Effector memory CD8-positive, alpha-beta T cell (primary cell): ENCODE data around the gene ARHGAP24.
"Not testable (repeated sequence)": the region's sequence is repeated elsewhere in the genome, so short reads cannot be mapped to it uniquely, and the experiment has no call there.

Experiments
- ATAC-seq: fragments of 150-1000 bp; cut with Tn5 transposase; replicated peaks from 2 replicates; pipeline ENCODE4 v1.10.0; 2021; ENCODE audit warnings: mild to moderate bottlenecking, moderate library complexity
- DNase-seq, 3 experiments: peaks; one replicate each; pipeline ENCODE4 v3.0.0; 2021
- H3K27ac Mint-ChIP-seq, 2 donors: one replicate each; pipeline ENCODE4 v1.8.0; 2022; ENCODE audit warnings: mild to moderate bottlenecking in 2 of 2, mixed read lengths in 2 of 2, moderate library complexity in 2 of 2
- H3K27me3 Mint-ChIP-seq, 2 donors: one replicate each; pipeline ENCODE4 v1.8.0; 2022; ENCODE audit warnings: mixed read lengths in 2 of 2
- H3K36me3 Mint-ChIP-seq: one replicate; pipeline ENCODE4 v1.8.0; 2022; ENCODE audit warnings: mild to moderate bottlenecking, moderate library complexity, mixed read lengths; ENCODE audit not compliant: insufficient read depth
- H3K4me1 Mint-ChIP-seq, 2 donors: one replicate each; pipeline ENCODE4 v1.8.0; 2022; ENCODE audit warnings: low read depth in 2 of 2, mixed read lengths in 2 of 2
- H3K4me3 Mint-ChIP-seq, 2 donors: one replicate each; pipeline ENCODE4 v1.8.0; 2022; ENCODE audit warnings: mild to moderate bottlenecking in 2 of 2, mixed read lengths in 2 of 2, moderate library complexity in 2 of 2
- H3K9me3 Mint-ChIP-seq, 2 donors: one replicate each; pipeline ENCODE4 v1.8.0; 2022; ENCODE audit warnings: mixed read lengths in 2 of 2

Gene ARHGAP24

GRCh38 chr4:86015412-86016350, 540.7 kb downstream of the ARHGAP24 start:
- no peak overlapping the region for H3K27ac Mint-ChIP-seq
- DNase-seq (no peak), ATAC-seq (no peak)
- no peak overlapping the region for H3K4me3 Mint-ChIP-seq
- H3K4me1 Mint-ChIP-seq, result no peaks in the 10 kb centered on the region
- no peaks in the 10 kb centered on the region for H3K27me3 Mint-ChIP-seq
- H3K9me3 Mint-ChIP-seq, result peaks cover 0 to 4% of the 10 kb centered on the region in 2 donors
- H3K36me3 Mint-ChIP-seq, result peaks cover 3% of the 10 kb centered on the region

- Mint-ChIP-seq H3K4me3 (no peak overlapping the region), H3K27me3 (no peaks in the 10 kb centered on the region), H3K4me1 (no peaks in the 10 kb centered on the region), H3K36me3 (peaks cover 3% of the 10 kb centered on the region), H3K27ac (no peak overlapping the region), H3K9me3 (peaks cover 0 to 3% of the 10 kb centered on the region in 2 donors)
- no peak for ATAC-seq
- DNase-seq, result no peak
These were observed 544.4 kb downstream of the ARHGAP24 start for GRCh38 chr4:86019362-86019761.

- Mint-ChIP-seq H3K36me3 (peaks cover 3% of the 10 kb centered on the region), H3K27ac (no peak overlapping the region), H3K27me3 (no peaks in the 10 kb centered on the region), H3K4me3 (no peak overlapping the region), H3K9me3 (no peaks in the 10 kb centered on the region), H3K4me1 (no peaks in the 10 kb centered on the region)
- ATAC-seq (no peak), DNase-seq (no peak)
These were observed 545.0 kb downstream of the ARHGAP24 start for GRCh38 chr4:86019906-86020305.

DNA sequence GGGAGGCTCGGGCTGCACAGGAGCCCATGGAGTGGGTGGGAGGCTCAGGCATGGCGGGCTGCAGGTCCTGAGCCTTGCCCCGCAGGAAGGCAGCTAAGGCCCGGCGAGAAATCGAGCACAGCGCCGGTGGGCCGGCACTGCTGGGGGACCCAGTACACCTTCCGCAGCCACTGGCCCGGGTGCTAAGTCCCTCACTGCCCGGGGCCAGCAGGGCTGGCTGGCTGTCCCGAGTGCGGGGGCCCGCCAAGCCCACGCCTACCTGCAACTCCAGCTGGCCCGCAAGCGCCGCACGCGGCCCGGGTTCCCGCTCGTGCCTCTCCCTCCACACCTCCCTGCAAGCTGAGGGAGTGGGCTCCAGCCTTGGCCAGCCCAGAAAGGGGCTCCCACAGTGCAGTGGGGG, 546.7 kb downstream of the ARHGAP24 start:
- not testable (repeated sequence) for H3K36me3 Mint-ChIP-seq, DNase-seq, ATAC-seq, H3K4me3 Mint-ChIP-seq, H3K4me1 Mint-ChIP-seq, H3K27ac Mint-ChIP-seq, H3K27me3 Mint-ChIP-seq, H3K9me3 Mint-ChIP-seq

GRCh38 chr4:86026720-86027119, 551.8 kb downstream of the ARHGAP24 start:
- no peak for ATAC-seq
- Mint-ChIP-seq H3K4me3 (no peak overlapping the region), H3K27me3 (no peaks in the 10 kb centered on the region), H3K27ac (no peak overlapping the region), H3K4me1 (no peaks in the 10 kb centered on the region), H3K36me3 (no peaks in the 10 kb centered on the region), H3K9me3 (no peaks in the 10 kb centered on the region)
- no peak for DNase-seq

GRCh38 chr4:86031927-86032326, 557.0 kb downstream of the ARHGAP24 start:
- H3K27me3 Mint-ChIP-seq, result no peaks in the 10 kb centered on the region
- H3K4me3 Mint-ChIP-seq, result no peak overlapping the region
- H3K9me3 Mint-ChIP-seq, result peaks cover 0 to 1% of the 10 kb centered on the region in 2 donors
- H3K36me3 Mint-ChIP-seq, result no peaks in the 10 kb centered on the region
- ATAC-seq (no peak), DNase-seq (no peak)
- H3K27ac Mint-ChIP-seq, result no peak overlapping the region
- H3K4me1 Mint-ChIP-seq, result no peaks in the 10 kb centered on the region

GRCh38 chr4:86032476-86033022, 557.6 kb downstream of the ARHGAP24 start:
- Mint-ChIP-seq H3K36me3 (no peaks in the 10 kb centered on the region), H3K27ac (no peak overlapping the region), H3K4me3 (no peak overlapping the region), H3K4me1 (no peaks in the 10 kb centered on the region), H3K9me3 (peaks cover 0 to 1% of the 10 kb centered on the region in 2 donors), H3K27me3 (no peaks in the 10 kb centered on the region)
- no peak for ATAC-seq
- DNase-seq, result no peak

DNA sequence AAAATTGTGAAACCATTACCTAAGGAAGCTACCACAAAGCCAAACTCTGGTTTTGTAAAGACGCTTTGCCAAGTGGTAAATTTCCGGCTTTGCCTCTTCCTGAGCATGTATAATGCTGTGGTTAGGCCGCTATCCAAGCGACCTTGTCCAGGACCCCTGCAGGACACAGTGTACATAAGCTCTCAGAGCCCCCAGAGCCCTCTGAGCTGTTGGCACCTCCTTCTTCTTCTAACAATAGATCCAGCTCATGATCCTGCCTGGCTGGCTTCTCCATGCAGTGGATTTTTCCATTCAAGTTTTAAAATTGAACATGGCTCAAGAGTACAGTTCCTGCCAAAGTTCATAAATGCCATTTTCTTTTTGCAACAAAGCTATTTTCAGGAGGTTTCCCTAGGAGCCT, 558.2 kb downstream of the ARHGAP24 start:
- DNase-seq (no peak), ATAC-seq (no peak)
- Mint-ChIP-seq H3K9me3 (peaks cover 0 to 1% of the 10 kb centered on the region in 2 donors), H3K4me1 (no peaks in the 10 kb centered on the region), H3K27me3 (no peaks in the 10 kb centered on the region), H3K4me3 (no peak overlapping the region), H3K27ac (no peak overlapping the region), H3K36me3 (no peaks in the 10 kb centered on the region)

DNA sequence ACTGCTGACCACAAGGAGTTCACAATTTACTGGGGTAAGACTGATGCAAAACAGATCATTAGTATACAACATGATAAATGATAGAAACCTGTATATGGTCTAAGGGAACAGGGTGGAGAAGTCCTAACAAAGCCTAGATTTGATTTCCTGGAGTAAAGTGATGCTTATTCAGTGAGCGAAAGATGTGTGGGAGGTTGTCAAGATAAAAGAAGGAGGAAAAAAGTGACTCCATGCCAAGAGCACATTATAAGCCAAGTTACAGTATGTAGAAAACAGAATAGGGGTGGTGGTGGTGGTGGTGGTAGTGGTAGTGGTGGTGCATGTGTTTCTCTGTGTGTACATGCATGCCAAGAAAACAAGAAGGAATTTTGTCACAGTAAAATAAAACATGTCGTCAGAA, 559.7 kb downstream of the ARHGAP24 start:
- ATAC-seq, result no peak
- no peaks in the 10 kb centered on the region for H3K4me1 Mint-ChIP-seq
- H3K27ac Mint-ChIP-seq, result no peak overlapping the region
- H3K9me3 Mint-ChIP-seq, result peaks cover 0 to 3% of the 10 kb centered on the region in 2 donors
- no peak for DNase-seq
- no peaks in the 10 kb centered on the region for H3K27me3 Mint-ChIP-seq
- H3K4me3 Mint-ChIP-seq, result no peak overlapping the region
- no peaks in the 10 kb centered on the region for H3K36me3 Mint-ChIP-seq

DNA sequence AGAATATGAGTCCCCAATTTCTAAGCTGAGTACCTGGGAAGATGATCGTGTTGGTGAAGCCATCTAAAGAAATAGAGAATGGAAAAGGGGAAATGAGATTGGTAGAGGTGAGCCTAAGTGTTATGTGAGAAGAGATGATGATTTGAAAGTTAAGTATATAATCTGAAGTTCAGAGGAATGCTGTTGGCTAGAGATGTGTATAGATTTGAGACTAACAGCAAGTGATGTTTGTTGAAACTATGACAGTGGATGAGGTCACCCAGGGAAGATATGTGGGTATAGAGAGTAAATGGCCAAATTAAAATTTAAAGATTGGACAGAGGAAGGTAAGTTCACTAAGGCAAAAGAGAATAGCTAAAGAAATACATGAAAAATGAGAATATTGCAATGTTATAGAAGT, 560.7 kb downstream of the ARHGAP24 start:
- Mint-ChIP-seq H3K36me3 (no peaks in the 10 kb centered on the region), H3K4me3 (no peak overlapping the region), H3K27ac (no peak overlapping the region), H3K27me3 (no peaks in the 10 kb centered on the region), H3K9me3 (peaks cover 0 to 3% of the 10 kb centered on the region in 2 donors), H3K4me1 (no peaks in the 10 kb centered on the region)
- no peak for ATAC-seq
- no peak for DNase-seq

DNA sequence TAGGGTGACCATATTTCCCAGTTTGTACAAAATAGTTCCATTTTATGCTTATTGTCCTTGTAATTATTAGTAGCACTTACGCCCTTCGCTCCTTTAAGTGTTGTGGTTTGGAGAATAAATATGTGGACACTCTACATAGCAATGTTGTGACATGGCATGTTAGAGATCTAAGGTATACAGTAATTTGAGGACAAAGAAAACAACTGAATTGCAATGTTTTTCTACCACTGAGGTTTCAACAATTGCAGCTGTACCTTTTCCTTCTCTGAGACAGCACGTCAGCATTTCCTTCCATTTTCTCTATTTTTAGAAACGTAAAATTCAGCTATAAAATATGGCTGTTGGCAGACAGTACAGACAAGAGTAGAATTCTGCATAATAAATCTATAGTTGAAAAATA, 561.8 kb downstream of the ARHGAP24 start:
- Mint-ChIP-seq H3K9me3 (peaks cover 0 to 3% of the 10 kb centered on the region in 2 donors), H3K36me3 (no peaks in the 10 kb centered on the region), H3K27me3 (no peaks in the 10 kb centered on the region), H3K4me1 (no peaks in the 10 kb centered on the region), H3K4me3 (no peak overlapping the region), H3K27ac (no peak overlapping the region)
- DNase-seq (no peak), ATAC-seq (no peak)

DNA sequence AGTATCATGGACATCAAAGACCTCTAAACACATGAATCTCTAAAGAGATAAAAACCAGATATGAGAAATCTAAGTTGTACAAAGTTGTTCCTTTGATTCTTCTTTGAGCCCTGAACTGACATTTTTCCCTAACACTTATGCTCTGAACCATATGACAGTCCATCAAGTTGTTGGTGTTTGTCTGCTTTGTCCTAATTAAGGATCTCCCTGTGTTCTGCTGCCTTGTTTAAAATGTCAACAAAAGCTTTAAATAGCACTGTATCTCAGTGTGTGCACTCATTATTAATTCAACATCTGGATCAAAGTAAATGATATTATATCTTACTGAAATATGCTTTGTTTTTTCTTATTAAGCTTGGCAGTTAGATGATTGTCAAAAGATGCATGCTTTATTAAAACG, 563.1 kb downstream of the ARHGAP24 start:
- peaks cover 0 to 3% of the 10 kb centered on the region in 2 donors for H3K9me3 Mint-ChIP-seq
- no peaks in the 10 kb centered on the region for H3K36me3 Mint-ChIP-seq
- no peak overlapping the region for H3K27ac Mint-ChIP-seq
- no peaks in the 10 kb centered on the region for H3K4me1 Mint-ChIP-seq
- DNase-seq, result no peak
- H3K27me3 Mint-ChIP-seq, result no peaks in the 10 kb centered on the region
- H3K4me3 Mint-ChIP-seq, result no peak overlapping the region
- no peak for ATAC-seq

- Mint-ChIP-seq H3K36me3 (no peaks in the 10 kb centered on the region), H3K27ac (no peak overlapping the region), H3K27me3 (no peaks in the 10 kb centered on the region), H3K4me1 (no peaks in the 10 kb centered on the region), H3K9me3 (peaks cover 0 to 2% of the 10 kb centered on the region in 2 donors), H3K4me3 (no peak overlapping the region)
- ATAC-seq, result no peak
- DNase-seq, result no peak
These were observed 569.0 kb downstream of the ARHGAP24 start for GRCh38 chr4:86043755-86044592.
